Adipocyte (in vitro differentiated cells): Measurements from ENCODE around the gene KIF7.
A peak's percentile ranks its signal among the peaks of the same experiment; 100 is the strongest.
"Not testable (repeated sequence)": the region's sequence is repeated elsewhere in the genome, so short reads cannot be mapped to it uniquely, and the experiment has no call there.

Source experiments
- DNase-seq: peaks from one replicate; pipeline ENCODE4 v3.0.0-alpha.2; 2015; ENCODE audit warnings: low read depth
- H3K27me3 ChIP-seq: replicated peaks from 2 replicates; pipeline ENCODE4 v1.7.0; 2013; ENCODE audit warnings: mild to moderate bottlenecking, low read length, moderate library complexity; ENCODE audit not compliant: control insufficient read depth, insufficient read depth
- H3K36me3 ChIP-seq: 2 replicates; pipeline ENCODE4 v1.7.0; 2013; ENCODE audit warnings: low read length, mild to moderate bottlenecking, moderate library complexity; ENCODE audit not compliant: control insufficient read depth, insufficient read depth, severe bottlenecking
- H3K4me1 ChIP-seq: 2 replicates; pipeline ENCODE4 v1.7.0; 2013; ENCODE audit warnings: mild to moderate bottlenecking, low read length, moderate library complexity; ENCODE audit not compliant: control insufficient read depth, insufficient read depth
- H3K4me3 ChIP-seq: 2 replicates; pipeline ENCODE4 v1.7.0; 2013; ENCODE audit warnings: mild to moderate bottlenecking, low read length, moderate library complexity
- H3K9ac ChIP-seq: 2 replicates; pipeline ENCODE4 v1.7.0; 2013; ENCODE audit warnings: mild to moderate bottlenecking, low read length, moderate library complexity
- H3K9me3 ChIP-seq: 2 replicates; pipeline ENCODE4 v1.7.0; 2013; ENCODE audit warnings: mild to moderate bottlenecking, low read length, moderate library complexity; ENCODE audit not compliant: control insufficient read depth

KIF7 gene, protein sequence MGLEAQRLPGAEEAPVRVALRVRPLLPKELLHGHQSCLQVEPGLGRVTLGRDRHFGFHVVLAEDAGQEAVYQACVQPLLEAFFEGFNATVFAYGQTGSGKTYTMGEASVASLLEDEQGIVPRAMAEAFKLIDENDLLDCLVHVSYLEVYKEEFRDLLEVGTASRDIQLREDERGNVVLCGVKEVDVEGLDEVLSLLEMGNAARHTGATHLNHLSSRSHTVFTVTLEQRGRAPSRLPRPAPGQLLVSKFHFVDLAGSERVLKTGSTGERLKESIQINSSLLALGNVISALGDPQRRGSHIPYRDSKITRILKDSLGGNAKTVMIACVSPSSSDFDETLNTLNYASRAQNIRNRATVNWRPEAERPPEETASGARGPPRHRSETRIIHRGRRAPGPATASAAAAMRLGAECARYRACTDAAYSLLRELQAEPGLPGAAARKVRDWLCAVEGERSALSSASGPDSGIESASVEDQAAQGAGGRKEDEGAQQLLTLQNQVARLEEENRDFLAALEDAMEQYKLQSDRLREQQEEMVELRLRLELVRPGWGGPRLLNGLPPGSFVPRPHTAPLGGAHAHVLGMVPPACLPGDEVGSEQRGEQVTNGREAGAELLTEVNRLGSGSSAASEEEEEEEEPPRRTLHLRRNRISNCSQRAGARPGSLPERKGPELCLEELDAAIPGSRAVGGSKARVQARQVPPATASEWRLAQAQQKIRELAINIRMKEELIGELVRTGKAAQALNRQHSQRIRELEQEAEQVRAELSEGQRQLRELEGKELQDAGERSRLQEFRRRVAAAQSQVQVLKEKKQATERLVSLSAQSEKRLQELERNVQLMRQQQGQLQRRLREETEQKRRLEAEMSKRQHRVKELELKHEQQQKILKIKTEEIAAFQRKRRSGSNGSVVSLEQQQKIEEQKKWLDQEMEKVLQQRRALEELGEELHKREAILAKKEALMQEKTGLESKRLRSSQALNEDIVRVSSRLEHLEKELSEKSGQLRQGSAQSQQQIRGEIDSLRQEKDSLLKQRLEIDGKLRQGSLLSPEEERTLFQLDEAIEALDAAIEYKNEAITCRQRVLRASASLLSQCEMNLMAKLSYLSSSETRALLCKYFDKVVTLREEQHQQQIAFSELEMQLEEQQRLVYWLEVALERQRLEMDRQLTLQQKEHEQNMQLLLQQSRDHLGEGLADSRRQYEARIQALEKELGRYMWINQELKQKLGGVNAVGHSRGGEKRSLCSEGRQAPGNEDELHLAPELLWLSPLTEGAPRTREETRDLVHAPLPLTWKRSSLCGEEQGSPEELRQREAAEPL (N-terminal part only)

GRCh38 chr15:89654847-89655805 lies at the start of gene KIF7:
Gene KIF7 (minus strand): TSS chr15:89655467. CDS start chr15:89652930, 2,537 bp downstream.
- H3K9me3 ChIP-seq, result no peaks in the 10 kb centered on the region
- H3K27me3 ChIP-seq, result no peaks in the 10 kb centered on the region
- H3K36me3 ChIP-seq, result peaks cover 14% of the 10 kb centered on the region
- DNase-seq, result peak; percentile 74
- peaks cover 27% of the 10 kb centered on the region for H3K4me1 ChIP-seq
- peak within 1 kb of the TSS; percentile 97 for H3K9ac ChIP-seq
- peak within 1 kb of the TSS; percentile 85 for H3K4me3 ChIP-seq

GRCh38 chr15:89704411-89704810 lies 49.1 kb upstream of the KIF7 start:
- Histone ChIP-seq H3K4me3 (peak overlapping the region; percentile 36), H3K27me3 (no peaks in the 10 kb centered on the region), H3K9me3 (no peaks in the 10 kb centered on the region), H3K9ac (no peak overlapping the region), H3K36me3 (no peaks in the 10 kb centered on the region), H3K4me1 (peaks cover 26% of the 10 kb centered on the region)
- no peak for DNase-seq

DNA sequence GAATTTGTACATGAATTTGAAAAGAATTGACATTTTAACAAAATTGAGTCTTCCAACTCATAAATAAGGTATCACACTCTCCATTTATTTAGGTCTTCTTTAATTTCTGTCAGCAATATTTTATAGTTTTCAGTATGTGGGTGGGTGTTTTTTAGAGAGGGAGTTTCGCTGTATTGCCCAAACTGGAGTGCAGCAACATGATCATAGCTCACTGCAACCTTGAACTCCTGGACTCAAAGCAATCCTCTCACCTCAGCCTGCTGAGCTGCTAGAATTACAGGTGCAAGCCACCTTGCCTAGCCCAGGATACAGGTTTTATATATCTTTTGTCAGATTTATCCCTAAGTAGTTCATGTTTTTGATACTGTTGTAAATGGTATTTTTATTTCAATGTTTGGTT lies 39.9 kb upstream of the KIF7 start:
- no peak overlapping the region for H3K9ac ChIP-seq
- no peaks in the 10 kb centered on the region for H3K27me3 ChIP-seq
- peaks cover 15% of the 10 kb centered on the region for H3K4me1 ChIP-seq
- no peak for DNase-seq
- H3K36me3 ChIP-seq, result no peaks in the 10 kb centered on the region
- no peaks in the 10 kb centered on the region for H3K9me3 ChIP-seq
- no peak overlapping the region for H3K4me3 ChIP-seq

GRCh38 chr15:89693696-89694095 lies 38.4 kb upstream of the KIF7 start:
- no peaks in the 10 kb centered on the region for H3K36me3 ChIP-seq
- no peaks in the 10 kb centered on the region for H3K9me3 ChIP-seq
- no peaks in the 10 kb centered on the region for H3K27me3 ChIP-seq
- peaks cover 22% of the 10 kb centered on the region for H3K4me1 ChIP-seq
- no peak for DNase-seq
- H3K4me3 ChIP-seq, result no peak overlapping the region
- no peak overlapping the region for H3K9ac ChIP-seq

DNA sequence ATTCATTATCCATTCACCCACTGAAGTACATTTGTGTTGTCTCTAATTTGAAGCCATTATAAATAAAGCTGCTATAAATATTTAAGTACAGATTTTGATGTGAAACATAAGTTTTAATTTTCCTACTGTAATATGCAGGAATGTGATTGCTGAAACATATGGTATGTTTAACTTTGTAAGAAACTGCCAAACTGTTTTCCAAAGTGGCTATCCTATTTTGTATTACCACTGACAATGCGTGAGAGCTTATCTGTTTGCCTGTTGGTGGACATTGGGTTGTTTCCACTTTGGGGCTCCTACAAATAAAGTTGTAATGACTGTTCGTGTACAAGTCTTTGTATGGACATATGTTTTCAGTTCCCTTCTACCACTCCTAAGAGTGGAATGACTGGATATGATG lies 37.8 kb upstream of the KIF7 start:
- Histone ChIP-seq H3K9ac (no peak overlapping the region), H3K4me1 (peaks cover 22% of the 10 kb centered on the region), H3K4me3 (no peak overlapping the region), H3K27me3 (no peaks in the 10 kb centered on the region), H3K36me3 (no peaks in the 10 kb centered on the region), H3K9me3 (no peaks in the 10 kb centered on the region)
- DNase-seq, result no peak

DNA sequence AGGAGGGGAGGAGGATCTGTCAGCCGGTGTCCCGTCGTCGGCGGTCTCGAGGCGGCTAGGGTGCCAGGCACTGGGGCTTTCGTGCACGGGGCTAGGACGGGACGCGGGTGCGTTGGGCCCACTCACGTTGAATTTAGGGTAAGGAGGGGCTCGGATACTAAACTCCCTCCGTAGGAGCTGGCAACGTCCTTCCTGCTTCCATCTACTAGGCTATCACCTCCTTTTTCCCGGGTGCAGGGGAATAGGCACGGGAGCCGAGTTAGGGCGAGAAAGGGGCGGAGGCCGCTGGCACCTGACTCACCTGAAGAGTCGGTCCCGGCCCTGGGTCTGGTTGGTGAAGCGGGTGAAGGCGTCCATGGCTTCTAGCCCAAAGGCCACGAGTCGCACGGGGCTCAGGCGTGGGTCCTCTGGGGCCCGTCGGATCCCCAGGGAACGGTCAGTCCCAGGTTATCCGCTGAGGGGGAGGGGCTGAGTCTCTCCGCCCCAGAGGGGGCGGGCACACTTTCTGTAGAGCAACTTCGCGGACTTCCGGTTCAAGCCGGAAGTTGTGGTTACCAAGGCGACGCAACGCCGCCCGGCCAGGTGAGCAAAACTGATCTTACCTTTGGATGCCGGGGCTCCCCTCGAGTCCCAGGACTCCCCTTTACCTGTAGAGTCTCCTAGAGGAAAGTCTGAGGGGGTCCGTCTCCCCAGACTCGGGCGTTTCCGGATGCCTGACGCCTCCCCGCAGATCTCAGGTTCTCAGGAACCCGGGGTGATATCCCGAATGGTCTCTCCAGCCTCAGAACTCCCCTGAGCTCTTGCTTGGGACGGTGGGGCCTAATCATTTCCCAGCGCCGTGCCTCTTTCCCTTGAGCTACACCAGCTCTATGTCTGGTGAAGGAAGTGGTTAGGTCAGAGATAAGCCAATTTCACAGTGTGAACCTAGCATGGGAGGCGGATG lies 35.3 kb upstream of the KIF7 start, which contains the start of the genes PEX11A and WDR93:
Gene PEX11A, minus strand, starts transcription at position 479 of the 943 bp plus-strand sequence. Its CDS starts 122 bp downstream, at position 357.
Gene WDR93, plus strand, starts transcription at position 536 of the 943 bp plus-strand sequence. CDS start 10,936 bp downstream, outside the sequence.
- Histone ChIP-seq H3K9ac (peak within 1 kb of the TSS; percentile 88), H3K4me3 (peak within 1 kb of the TSS; percentile 84), H3K9me3 (no peaks in the 10 kb centered on the region), H3K27me3 (no peaks in the 10 kb centered on the region), H3K4me1 (peaks cover 46% of the 10 kb centered on the region), H3K36me3 (peaks cover 2% of the 10 kb centered on the region)
- DNase-seq, result peak; percentile 78

- H3K9me3 ChIP-seq, DNase-seq, H3K36me3 ChIP-seq, H3K27me3 ChIP-seq: not testable (repeated sequence)
- H3K9ac ChIP-seq, result peak overlapping the region; percentile 88
- H3K4me1 ChIP-seq, result peaks cover 51% of the 10 kb centered on the region
- H3K4me3 ChIP-seq, result peak overlapping the region; percentile 84
These were observed 34.6 kb upstream of the KIF7 start for GRCh38 chr15:89689930-89690275.

DNA sequence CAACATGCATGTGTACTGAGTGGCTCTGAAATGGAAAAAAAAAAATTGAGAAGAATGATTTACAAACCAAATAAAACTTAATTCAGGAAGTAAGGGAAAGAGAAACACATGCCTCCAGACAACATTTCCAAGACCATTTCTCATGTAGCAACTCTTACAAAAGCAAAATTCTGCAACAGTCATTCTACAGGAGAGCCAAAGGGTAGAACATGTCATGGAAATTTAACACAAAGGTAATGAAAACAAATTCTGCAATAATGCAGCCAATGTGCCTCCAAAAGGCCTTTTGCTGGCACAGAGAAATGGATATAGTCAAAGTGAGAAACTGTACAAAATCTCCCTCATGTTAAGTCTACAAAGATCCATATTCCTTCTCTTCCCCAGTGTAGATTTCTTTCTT lies 31.3 kb upstream of the KIF7 start:
- Histone ChIP-seq H3K9ac (peak overlapping the region; percentile 86), H3K4me3 (peak overlapping the region; percentile 57), H3K9me3 (no peaks in the 10 kb centered on the region), H3K27me3 (no peaks in the 10 kb centered on the region), H3K4me1 (peaks cover 53% of the 10 kb centered on the region), H3K36me3 (peaks cover 16% of the 10 kb centered on the region)
- no peak for DNase-seq

DNA sequence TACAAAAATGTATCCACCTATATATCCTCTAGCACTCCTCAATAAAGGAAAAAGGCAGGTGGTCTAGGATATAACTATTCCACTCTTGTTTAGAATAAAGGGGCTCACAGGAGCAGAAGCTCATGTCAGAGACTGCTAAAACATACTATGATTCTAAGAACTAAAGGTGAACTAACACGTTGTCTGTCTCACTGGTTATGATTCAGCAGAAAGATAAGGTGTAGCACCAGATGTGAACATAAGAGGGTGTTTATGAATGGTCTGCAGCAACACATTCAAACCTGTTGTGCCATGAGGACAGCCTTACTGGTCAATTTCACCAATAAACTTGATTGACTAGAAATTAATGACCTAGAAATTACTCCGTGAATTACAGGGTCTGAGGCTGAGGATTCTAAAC lies 30.7 kb upstream of the KIF7 start:
- no peak for DNase-seq
- H3K36me3 ChIP-seq, result peaks cover 16% of the 10 kb centered on the region

More for the DNA sequence above, 30.7 kb upstream of the KIF7 start:
- H3K4me1 ChIP-seq, result peaks cover 57% of the 10 kb centered on the region
- no peaks in the 10 kb centered on the region for H3K9me3 ChIP-seq
- H3K4me3 ChIP-seq, result peak overlapping the region; percentile 57
- H3K9ac ChIP-seq, result peak overlapping the region; percentile 86
- no peaks in the 10 kb centered on the region for H3K27me3 ChIP-seq
